Skin epidermis (tissue), 12 donors: ENCODE results near the gene LIFR.

Experiments used
- H3K27ac ChIP-seq, 21 experiments: fragments of 200-600 bp; sonication (generic) in 11 of 21; one replicate each; pipeline ENCODE4 v1.5.0; 2020; ENCODE audit warnings: mild to moderate bottlenecking in 3 of 21, inconsistent platforms in 2 of 21, moderate library complexity in 2 of 21
- H3K4me3 ChIP-seq, 7 experiments: fragments of 200-600 bp; sonication (generic) in 2 of 7; one replicate each; pipeline ENCODE4 v1.5.0; 2020; ENCODE audit warnings: inconsistent platforms in 2 of 7, mild to moderate bottlenecking in 2 of 7, moderate library complexity in 1 of 7

The LIFR gene

GRCh38 chr5:38450627-38451026 lies 105.8 kb downstream of the LIFR start:
- Histone ChIP-seq H3K27ac (peak overlapping the region in 5 of 21 experiments; percentile 5 to 68 (median 45)), H3K4me3 (no peak overlapping the region)

- Histone ChIP-seq H3K27ac (peak overlapping the region in 4 of 21 experiments; percentile 8 to 65 (median 36)), H3K4me3 (no peak overlapping the region)
These were observed 107.7 kb downstream of the LIFR start for GRCh38 chr5:38448568-38449350.

GRCh38 chr5:38447786-38448185 lies 108.7 kb downstream of the LIFR start:
- Histone ChIP-seq H3K4me3 (no peak overlapping the region), H3K27ac (peak overlapping the region in 2 of 21 experiments; percentile 33 to 39)

- H3K27ac ChIP-seq = no peak overlapping the region
- H3K4me3 ChIP-seq = no peak overlapping the region
These were observed 109.4 kb downstream of the LIFR start for GRCh38 chr5:38447056-38447455.

- Histone ChIP-seq H3K4me3 (peak overlapping the region in 4 of 7 experiments; percentile 11 to 32 (median 28)), H3K27ac (peak overlapping the region in 11 of 21 experiments; percentile 14 to 76 (median 57))
These were observed 110.4 kb downstream of the LIFR start for GRCh38 chr5:38446029-38446522.

GRCh38 chr5:38445374-38446028 lies 110.9 kb downstream of the LIFR start:
- H3K4me3 ChIP-seq = peak overlapping the region in 4 of 7 experiments; percentile 11 to 32 (median 28)
- peak overlapping the region in 11 of 21 experiments; percentile 14 to 76 (median 57) for H3K27ac ChIP-seq

GRCh38 chr5:38443390-38443789 lies 113.1 kb downstream of the LIFR start:
- no peak overlapping the region for H3K4me3 ChIP-seq

GRCh38 chr5:38442247-38442573 lies 114.2 kb downstream of the LIFR start:
- Histone ChIP-seq H3K27ac (no peak overlapping the region), H3K4me3 (no peak overlapping the region)

More at GRCh38 chr5:38443390-38443789, 113.1 kb downstream of the LIFR start:
- no peak overlapping the region for H3K27ac ChIP-seq

GRCh38 chr5:38441453-38442246 lies 114.8 kb downstream of the LIFR start:
- H3K4me3 ChIP-seq = no peak overlapping the region
- H3K27ac ChIP-seq = no peak overlapping the region

GRCh38 chr5:38438757-38439156 lies 117.7 kb downstream of the LIFR start:
- H3K27ac ChIP-seq = no peak overlapping the region

GRCh38 chr5:38434966-38435705 lies 121.3 kb downstream of the LIFR start:
- H3K27ac ChIP-seq = no peak overlapping the region
- H3K4me3 ChIP-seq = no peak overlapping the region

More at GRCh38 chr5:38438757-38439156, 117.7 kb downstream of the LIFR start:
- H3K4me3 ChIP-seq = no peak overlapping the region

- Histone ChIP-seq H3K27ac (no peak overlapping the region), H3K4me3 (no peak overlapping the region)
These were observed 123.1 kb downstream of the LIFR start for GRCh38 chr5:38433160-38433861.

GRCh38 chr5:38431242-38431853 lies 125.1 kb downstream of the LIFR start:
- Histone ChIP-seq H3K4me3 (no peak overlapping the region), H3K27ac (no peak overlapping the region)

GRCh38 chr5:38426986-38427950 lies 129.2 kb downstream of the LIFR start:
- H3K27ac ChIP-seq = no peak overlapping the region
- no peak overlapping the region for H3K4me3 ChIP-seq

- Histone ChIP-seq H3K4me3 (no peak overlapping the region), H3K27ac (no peak overlapping the region)
These were observed 130.0 kb downstream of the LIFR start for GRCh38 chr5:38426490-38426889.
